ENCODE results near the gene GPHA2. TPM values are rescaled to one million over a fixed set of nuclear protein-coding genes. Genes with fewer than 3 reads are reported as not detected.

GPHA2 gene
- total RNA-seq, 1 donor from 2014 or later: not detected

GRCh38 chr11:64897381-64898075 is 38.2 kb downstream of the GPHA2 start:
- Mint-ChIP-seq H3K4me1 (ENCODE audit: low read depth, unreplicated experiment) (no peaks in the 10 kb centered on the region), H3K4me3 (ENCODE audit: unreplicated experiment) (no peak overlapping the region), H3K36me3 (ENCODE audit: low read depth, unreplicated experiment) (peaks cover 9% of the 10 kb centered on the region), H3K27ac (ENCODE audit: unreplicated experiment) (no peak overlapping the region), H3K27me3 (ENCODE audit: low read depth, unreplicated experiment) (no peaks in the 10 kb centered on the region), H3K9me3 (ENCODE audit: unreplicated experiment) (no peaks in the 10 kb centered on the region)
- H3K4me1 ChIP-seq (ENCODE audit: insufficient read depth, low read length): peaks cover 3% of the 10 kb centered on the region
- H3K36me3 ChIP-seq (ENCODE audit: insufficient read depth, low read length): peaks cover 4% of the 10 kb centered on the region
- H3K27ac ChIP-seq (ENCODE audit: low read depth, low read length): no peak overlapping the region
- H3K27me3 ChIP-seq (ENCODE audit: insufficient read depth, low read length): no peaks in the 10 kb centered on the region
- no peaks in the 10 kb centered on the region for H3K9me3 ChIP-seq (ENCODE audit: insufficient read depth, low read depth, low read length)
- no peaks in the 10 kb centered on the region for H3K79me2 ChIP-seq (ENCODE audit: insufficient read depth, low read length)
- TF ChIP-seq EZH2 (IDR thresholded peaks at IDR 0.05; ENCODE audit: insufficient read depth, low read length) (no peak), CTCF (IDR thresholded peaks at IDR 0.05; ENCODE audit: insufficient read depth, low read depth, low read length) (no peak)
- FAIRE-seq: no peak
- H4K20me1 ChIP-seq (ENCODE audit: insufficient read depth, low read length): no peaks in the 10 kb centered on the region
- DNase-seq (ENCODE audit: low read depth): no peak
- no peak overlapping the region for H3K9ac ChIP-seq (ENCODE audit: low read length)
- no peak overlapping the region for H3K4me2 ChIP-seq (ENCODE audit: low read length)
- no peak overlapping the region for H3K4me3 ChIP-seq (ENCODE audit: insufficient read depth, low read depth, low read length)
- no peak overlapping the region for H2AFZ ChIP-seq (ENCODE audit: low read depth, low read length)

GRCh38 chr11:64896448-64897022 is 39.2 kb downstream of the GPHA2 start:
- FAIRE-seq (no peak), DNase-seq (ENCODE audit: low read depth) (no peak)
- Mint-ChIP-seq H3K27me3 (ENCODE audit: low read depth, unreplicated experiment) (peaks cover 2% of the 10 kb centered on the region), H3K9me3 (ENCODE audit: unreplicated experiment) (no peaks in the 10 kb centered on the region), H3K36me3 (ENCODE audit: low read depth, unreplicated experiment) (peaks cover 11% of the 10 kb centered on the region), H3K27ac (ENCODE audit: unreplicated experiment) (no peak overlapping the region), H3K4me3 (ENCODE audit: unreplicated experiment) (no peak overlapping the region), H3K4me1 (ENCODE audit: low read depth, unreplicated experiment) (peaks cover 1% of the 10 kb centered on the region)
- no peak overlapping the region for H3K9ac ChIP-seq (ENCODE audit: low read length)
- no peak overlapping the region for H3K27ac ChIP-seq (ENCODE audit: low read depth, low read length)
- no peaks in the 10 kb centered on the region for H3K79me2 ChIP-seq (ENCODE audit: insufficient read depth, low read length)
- H3K4me1 ChIP-seq (ENCODE audit: insufficient read depth, low read length): peaks cover 3% of the 10 kb centered on the region
- no peak overlapping the region for H2AFZ ChIP-seq (ENCODE audit: low read depth, low read length)
- H3K36me3 ChIP-seq (ENCODE audit: insufficient read depth, low read length): peaks cover 4% of the 10 kb centered on the region
- H3K4me3 ChIP-seq (ENCODE audit: insufficient read depth, low read depth, low read length): no peak overlapping the region
- no peaks in the 10 kb centered on the region for H3K9me3 ChIP-seq (ENCODE audit: insufficient read depth, low read depth, low read length)
- no peaks in the 10 kb centered on the region for H3K27me3 ChIP-seq (ENCODE audit: insufficient read depth, low read length)
- no peaks in the 10 kb centered on the region for H4K20me1 ChIP-seq (ENCODE audit: insufficient read depth, low read length)
- H3K4me2 ChIP-seq (ENCODE audit: low read length): no peak overlapping the region
- TF ChIP-seq CTCF (IDR thresholded peaks at IDR 0.05; ENCODE audit: insufficient read depth, low read depth, low read length): no peak

DNA sequence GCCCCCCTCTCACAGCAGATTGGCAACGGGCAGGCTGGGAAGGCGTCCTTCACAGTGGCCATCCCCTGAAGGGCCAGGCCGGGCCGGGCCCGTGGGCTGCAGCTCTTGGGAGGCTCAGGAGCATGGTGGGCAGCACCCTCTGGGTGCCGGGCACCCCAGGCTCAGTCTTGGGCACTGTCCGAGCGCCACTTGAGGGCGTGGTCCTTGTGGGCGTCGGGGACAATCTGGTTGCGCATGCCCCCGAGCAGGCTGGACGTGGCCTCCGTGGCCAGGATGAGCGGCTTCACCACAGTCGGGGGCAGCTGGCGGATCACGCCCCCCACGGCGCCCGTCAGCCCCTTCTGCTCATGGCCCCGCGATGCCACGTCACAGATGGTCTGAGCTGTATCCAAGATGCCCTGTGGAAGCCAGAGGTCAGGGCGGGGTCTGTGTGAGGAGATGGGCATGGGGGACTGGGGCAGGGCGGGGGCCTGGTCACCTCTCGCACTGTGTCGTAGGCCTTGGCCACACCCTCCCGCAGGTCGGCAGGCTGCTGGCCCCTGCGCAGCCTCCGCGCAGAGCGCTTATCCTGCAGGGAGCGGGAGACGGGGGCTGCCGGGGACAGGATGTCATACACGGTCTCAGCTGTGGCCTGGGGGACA is 40.8 kb downstream of the GPHA2 start:
- no peak overlapping the region for H3K27ac Mint-ChIP-seq (ENCODE audit: unreplicated experiment)
- DNase-seq (ENCODE audit: low read depth) (no peak), FAIRE-seq (no peak)
- peaks cover 4% of the 10 kb centered on the region for H3K36me3 ChIP-seq (ENCODE audit: insufficient read depth, low read length)
- H3K79me2 ChIP-seq (ENCODE audit: insufficient read depth, low read length): no peaks in the 10 kb centered on the region
- H3K27me3 ChIP-seq (ENCODE audit: insufficient read depth, low read length): no peaks in the 10 kb centered on the region
- H3K4me2 ChIP-seq (ENCODE audit: low read length): no peak overlapping the region
- H3K4me3 Mint-ChIP-seq (ENCODE audit: unreplicated experiment): no peak overlapping the region
- peaks cover 1% of the 10 kb centered on the region for H3K4me1 Mint-ChIP-seq (ENCODE audit: low read depth, unreplicated experiment)
- no peaks in the 10 kb centered on the region for H3K9me3 ChIP-seq (ENCODE audit: insufficient read depth, low read depth, low read length)
- H2AFZ ChIP-seq (ENCODE audit: low read depth, low read length): no peak overlapping the region
- peaks cover 2% of the 10 kb centered on the region for H3K27me3 Mint-ChIP-seq (ENCODE audit: low read depth, unreplicated experiment)
- H3K27ac ChIP-seq (ENCODE audit: low read depth, low read length): no peak overlapping the region
- H3K9me3 Mint-ChIP-seq (ENCODE audit: unreplicated experiment): no peaks in the 10 kb centered on the region
- TF ChIP-seq CTCF (IDR thresholded peaks at IDR 0.05; ENCODE audit: insufficient read depth, low read depth, low read length): no peak
- no peak for TF ChIP-seq EZH2 (IDR thresholded peaks at IDR 0.05; ENCODE audit: insufficient read depth, low read length)
- H3K4me3 ChIP-seq (ENCODE audit: insufficient read depth, low read depth, low read length): no peak overlapping the region
- no peaks in the 10 kb centered on the region for H4K20me1 ChIP-seq (ENCODE audit: insufficient read depth, low read length)
- H3K36me3 Mint-ChIP-seq (ENCODE audit: low read depth, unreplicated experiment): peaks cover 8% of the 10 kb centered on the region
- H3K9ac ChIP-seq (ENCODE audit: low read length): no peak overlapping the region
- H3K4me1 ChIP-seq (ENCODE audit: insufficient read depth, low read length): no peaks in the 10 kb centered on the region
